Parathyroid adenoma (tissue), 2 donors: ENCODE results near the gene AQP10.
"Not testable (repeated sequence)": the region's sequence is repeated elsewhere in the genome, so short reads cannot be mapped to it uniquely, and the experiment has no call there.

Experiments
- H2AFZ ChIP-seq: fragments of 300-600 bp; sonication (generic); one replicate; pipeline ENCODE4 v1.7.0; 2017; ENCODE audit warnings: antibody characterized with exemption, mild to moderate bottlenecking
- H3K27ac ChIP-seq: fragments of 300-600 bp; sonication (generic); one replicate; pipeline ENCODE4 v1.7.0; 2017
- H3K27me3 ChIP-seq: fragments of 300-600 bp; sonication (generic); one replicate; pipeline ENCODE4 v1.7.0; 2017; ENCODE audit warnings: low read length; ENCODE audit not compliant: control insufficient read depth, insufficient read depth
- H3K36me3 ChIP-seq: fragments of 300-600 bp; sonication (generic); one replicate; pipeline ENCODE4 v1.7.0; 2017; ENCODE audit warnings: low read length; ENCODE audit not compliant: control insufficient read depth, insufficient read depth
- H3K4me1 ChIP-seq: fragments of 300-600 bp; sonication (generic); one replicate; pipeline ENCODE4 v1.7.0; 2017; ENCODE audit warnings: control low read depth
- H3K4me2 ChIP-seq: fragments of 300-600 bp; sonication (generic); one replicate; pipeline ENCODE4 v1.7.0; 2017; ENCODE audit warnings: low read length
- H3K4me3 ChIP-seq: fragments of 300-600 bp; sonication (generic); one replicate; pipeline ENCODE4 v1.7.0; 2017; ENCODE audit warnings: low read depth, low read length
- H3K79me2 ChIP-seq: fragments of 300-600 bp; sonication (generic); one replicate; pipeline ENCODE4 v1.7.0; 2017; ENCODE audit warnings: control low read depth
- H3K9ac ChIP-seq: fragments of 300-600 bp; sonication (generic); one replicate; pipeline ENCODE4 v1.7.0; 2017; ENCODE audit warnings: mild to moderate bottlenecking
- H3K9me3 ChIP-seq: fragments of 300-600 bp; sonication (generic); one replicate; pipeline ENCODE4 v1.7.0; 2017; ENCODE audit warnings: low read length; ENCODE audit not compliant: control insufficient read depth
- CTCF ChIP-seq: fragments of 300-600 bp; sonication (generic); IDR thresholded peaks from one replicate; pipeline ENCODE4 v1.7.0; 2017; ENCODE audit warnings: antibody characterized with exemption, mild to moderate bottlenecking
- donor health status: primary hyperparathyroidism.

The AQP10 gene

GRCh38 chr1:154304664-154305337, 16.1 kb upstream of the AQP10 start:
- Histone ChIP-seq H3K4me3 (no peak overlapping the region), H3K9me3 (no peaks in the 10 kb centered on the region), H3K4me1 (no peaks in the 10 kb centered on the region), H3K27ac (no peak overlapping the region), H3K9ac (no peak overlapping the region), H3K27me3 (no peaks in the 10 kb centered on the region), H3K79me2 (no peaks in the 10 kb centered on the region), H2AFZ (no peak overlapping the region), H3K36me3 (no peaks in the 10 kb centered on the region), H3K4me2 (no peak overlapping the region)
- no peak for TF ChIP-seq CTCF

- no peaks in the 10 kb centered on the region for H3K27me3 ChIP-seq
- no peaks in the 10 kb centered on the region for H3K9me3 ChIP-seq
- no peaks in the 10 kb centered on the region for H3K79me2 ChIP-seq
- no peak overlapping the region for H3K4me2 ChIP-seq
- no peak for TF ChIP-seq CTCF
- no peak overlapping the region for H3K27ac ChIP-seq
- no peak overlapping the region for H3K9ac ChIP-seq
- H3K36me3 ChIP-seq, result no peaks in the 10 kb centered on the region
- no peak overlapping the region for H3K4me3 ChIP-seq
- no peak overlapping the region for H2AFZ ChIP-seq
- no peaks in the 10 kb centered on the region for H3K4me1 ChIP-seq
Observed at GRCh38 chr1:154306151-154306550, 14.7 kb upstream of the AQP10 start.

- H2AFZ ChIP-seq, H3K4me2 ChIP-seq, H3K79me2 ChIP-seq, H3K9ac ChIP-seq, H3K4me1 ChIP-seq, H3K36me3 ChIP-seq, H3K4me3 ChIP-seq, H3K27me3 ChIP-seq, H3K9me3 ChIP-seq, H3K27ac ChIP-seq: not testable (repeated sequence)
Observed at GRCh38 chr1:154307670-154308270, 13.1 kb upstream of the AQP10 start.

- not testable (repeated sequence) for H2AFZ ChIP-seq, H3K4me1 ChIP-seq, H3K36me3 ChIP-seq, H3K79me2 ChIP-seq, H3K4me3 ChIP-seq, H3K9me3 ChIP-seq, H3K9ac ChIP-seq, H3K27ac ChIP-seq, H3K4me2 ChIP-seq, H3K27me3 ChIP-seq
Observed at GRCh38 chr1:154309136-154309535, 11.8 kb upstream of the AQP10 start.

GRCh38 chr1:154312229-154313065, 8.4 kb upstream of the AQP10 start:
- not testable (repeated sequence) for H3K27ac ChIP-seq, H2AFZ ChIP-seq, H3K4me1 ChIP-seq, H3K79me2 ChIP-seq, H3K9me3 ChIP-seq, H3K9ac ChIP-seq, H3K27me3 ChIP-seq, H3K36me3 ChIP-seq, H3K4me3 ChIP-seq, H3K4me2 ChIP-seq

GRCh38 chr1:154313066-154313356, 7.9 kb upstream of the AQP10 start:
- Histone ChIP-seq H3K27me3 (no peaks in the 10 kb centered on the region), H3K27ac (no peak overlapping the region), H3K4me3 (no peak overlapping the region), H2AFZ (no peak overlapping the region), H3K4me2 (no peak overlapping the region), H3K9me3 (no peaks in the 10 kb centered on the region), H3K36me3 (no peaks in the 10 kb centered on the region), H3K79me2 (no peaks in the 10 kb centered on the region), H3K9ac (no peak overlapping the region), H3K4me1 (no peaks in the 10 kb centered on the region)
- no peak for TF ChIP-seq CTCF

GRCh38 chr1:154314226-154314625, 6.7 kb upstream of the AQP10 start:
- H3K9ac ChIP-seq, H3K4me2 ChIP-seq, H3K4me3 ChIP-seq, H3K27me3 ChIP-seq, H3K27ac ChIP-seq, H3K79me2 ChIP-seq, H3K9me3 ChIP-seq, H3K36me3 ChIP-seq, H2AFZ ChIP-seq, H3K4me1 ChIP-seq: not testable (repeated sequence)
